Neural crest cell (in vitro differentiated cells): Measurements from ENCODE around the gene TTLL10. TPM values are rescaled to one million over a fixed set of nuclear protein-coding genes. Genes with fewer than 3 reads are reported as not detected.

Experiments used
- DNase-seq: peaks from one replicate; pipeline ENCODE4 v3.0.0; 2021; ENCODE audit warnings: low read depth, mixed read lengths, low spot score
- H3K27ac Mint-ChIP-seq: one replicate; pipeline ENCODE4 v1.8.0; 2021; ENCODE audit warnings: mild to moderate bottlenecking, mixed read lengths; ENCODE audit not compliant: unreplicated experiment
- H3K27me3 Mint-ChIP-seq: 2 replicates; pipeline ENCODE4 v1.8.0; 2021; ENCODE audit warnings: low read depth, mild to moderate bottlenecking, mixed read lengths
- H3K36me3 Mint-ChIP-seq: 2 replicates; pipeline ENCODE4 v1.8.0; 2021; ENCODE audit warnings: low read depth, mild to moderate bottlenecking, mixed read lengths
- H3K4me1 Mint-ChIP-seq: 2 replicates; pipeline ENCODE4 v1.8.0; 2021; ENCODE audit warnings: mixed read lengths
- H3K4me3 Mint-ChIP-seq: one replicate; pipeline ENCODE4 v1.8.0; 2021; ENCODE audit warnings: mild to moderate bottlenecking, mixed read lengths
- H3K9me3 Mint-ChIP-seq: 2 replicates; pipeline ENCODE4 v1.8.0; 2021; ENCODE audit warnings: mixed read lengths
- total RNA-seq: library from RNA; stranded (reverse); gene quantifications from 2 replicates; pipeline ENCODE4 v1.2.1, GENCODE V29; 2021
- TF ChIP-seq, protein P1 (sequence below): fragments of 200-600 bp; sonication (generic); conservative IDR thresholded peaks from 2 replicates; pipeline ENCODE4 v1.5.0; 2021; ENCODE audit warnings: antibody characterized with exemption, mild to moderate bottlenecking

Gene TTLL10
- total RNA-seq, 1 donor from 2014 or later, result not detected

DNA sequence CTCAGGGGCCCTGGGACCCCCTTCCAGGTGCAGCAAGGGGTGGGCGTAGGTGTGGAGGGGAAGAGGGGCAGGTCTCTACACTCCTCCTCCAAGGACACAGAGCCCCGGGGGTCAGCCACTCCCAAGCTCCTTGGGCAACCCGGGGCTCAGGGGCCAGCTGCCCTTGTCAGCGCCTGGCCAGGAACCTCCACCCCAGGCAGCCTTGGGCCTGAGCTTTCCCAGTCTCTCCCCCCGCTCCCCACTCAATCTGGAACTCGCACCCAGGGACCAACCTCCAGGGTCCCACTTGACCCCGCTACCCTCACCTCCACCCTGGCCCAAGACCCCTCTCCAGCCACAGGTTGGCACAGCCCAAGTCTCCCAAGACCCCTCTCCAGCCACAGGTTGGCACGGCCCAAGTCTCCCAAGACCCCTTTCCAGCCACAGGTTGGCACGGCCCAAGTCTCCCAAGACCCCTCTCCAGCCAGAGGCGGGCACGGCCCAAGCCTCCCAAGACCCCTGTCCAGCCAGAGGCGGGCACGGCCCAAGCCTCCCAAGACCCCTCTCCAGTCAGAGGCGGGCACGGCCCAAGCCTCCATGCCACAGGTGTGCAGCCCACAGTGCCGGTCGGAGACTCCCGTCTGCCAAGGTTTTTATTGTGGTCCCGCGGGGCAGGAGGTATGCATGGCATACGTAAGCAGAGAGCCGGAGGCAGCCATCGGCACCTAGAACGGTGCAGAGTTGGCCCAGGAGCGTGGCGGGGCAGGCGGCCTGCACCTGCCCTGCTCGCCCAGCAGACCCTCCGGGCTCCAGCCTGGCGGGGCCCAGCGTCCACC, 37.3 kb downstream of the TTLL10 start:
- Mint-ChIP-seq H3K27ac (no peak overlapping the region), H3K4me1 (peaks cover 7% of the 10 kb centered on the region), H3K36me3 (no peaks in the 10 kb centered on the region), H3K27me3 (peaks cover 9% of the 10 kb centered on the region), H3K9me3 (no peaks in the 10 kb centered on the region), H3K4me3 (no peak overlapping the region)
- TF ChIP-seq, protein P1, sequence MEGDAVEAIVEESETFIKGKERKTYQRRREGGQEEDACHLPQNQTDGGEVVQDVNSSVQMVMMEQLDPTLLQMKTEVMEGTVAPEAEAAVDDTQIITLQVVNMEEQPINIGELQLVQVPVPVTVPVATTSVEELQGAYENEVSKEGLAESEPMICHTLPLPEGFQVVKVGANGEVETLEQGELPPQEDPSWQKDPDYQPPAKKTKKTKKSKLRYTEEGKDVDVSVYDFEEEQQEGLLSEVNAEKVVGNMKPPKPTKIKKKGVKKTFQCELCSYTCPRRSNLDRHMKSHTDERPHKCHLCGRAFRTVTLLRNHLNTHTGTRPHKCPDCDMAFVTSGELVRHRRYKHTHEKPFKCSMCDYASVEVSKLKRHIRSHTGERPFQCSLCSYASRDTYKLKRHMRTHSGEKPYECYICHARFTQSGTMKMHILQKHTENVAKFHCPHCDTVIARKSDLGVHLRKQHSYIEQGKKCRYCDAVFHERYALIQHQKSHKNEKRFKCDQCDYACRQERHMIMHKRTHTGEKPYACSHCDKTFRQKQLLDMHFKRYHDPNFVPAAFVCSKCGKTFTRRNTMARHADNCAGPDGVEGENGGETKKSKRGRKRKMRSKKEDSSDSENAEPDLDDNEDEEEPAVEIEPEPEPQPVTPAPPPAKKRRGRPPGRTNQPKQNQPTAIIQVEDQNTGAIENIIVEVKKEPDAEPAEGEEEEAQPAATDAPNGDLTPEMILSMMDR, result no peak
- no peak for DNase-seq

DNA sequence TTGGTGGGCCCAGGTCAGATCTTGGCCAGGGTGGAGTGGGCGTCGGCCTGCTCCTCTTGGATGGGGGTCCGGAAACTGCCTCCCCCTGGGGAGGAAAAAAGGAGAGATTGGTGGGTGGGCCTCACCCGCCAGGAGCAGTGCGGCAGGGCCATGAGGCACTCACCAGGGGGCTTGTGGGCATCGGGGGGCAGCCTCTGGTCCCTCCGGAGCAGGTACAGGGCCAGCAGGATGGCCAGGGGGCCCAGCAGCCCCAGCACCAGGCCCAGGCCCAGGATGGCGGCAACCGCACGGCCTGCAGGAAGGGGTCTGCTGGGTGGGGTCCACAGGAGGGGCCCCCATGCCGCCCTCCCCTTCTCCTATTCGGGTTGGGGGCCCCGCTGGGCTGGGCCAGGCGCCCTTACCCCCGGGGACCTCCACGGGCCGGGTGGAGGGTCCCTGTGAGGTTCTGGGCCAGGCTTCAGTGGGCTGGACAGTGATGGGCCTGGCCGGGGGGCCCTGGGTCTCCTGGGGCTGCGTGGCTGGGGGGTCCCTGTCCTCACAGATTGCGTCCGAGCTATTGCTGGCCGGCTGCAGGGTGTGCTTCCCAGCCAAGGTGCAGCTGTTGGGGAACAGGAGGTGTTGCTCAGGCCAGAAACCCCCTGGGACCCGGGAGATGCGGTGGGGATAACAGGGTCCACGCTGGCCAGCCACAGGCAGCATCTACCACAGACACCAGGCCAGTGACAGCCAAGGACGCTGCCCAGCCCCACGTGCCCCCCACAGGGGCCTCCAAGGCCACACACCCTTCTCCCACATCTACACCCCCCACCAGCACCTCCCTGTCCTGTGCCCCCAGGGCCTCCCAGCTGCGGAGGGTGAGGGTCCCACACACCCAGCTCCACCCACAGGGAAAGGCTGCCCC, 38.1 kb downstream of the TTLL10 start:
- TF ChIP-seq, protein P1, result no peak
- no peak overlapping the region for H3K27ac Mint-ChIP-seq
- no peak overlapping the region for H3K4me3 Mint-ChIP-seq
- H3K36me3 Mint-ChIP-seq, result no peaks in the 10 kb centered on the region
- peaks cover 4% of the 10 kb centered on the region for H3K27me3 Mint-ChIP-seq
- peaks cover 7% of the 10 kb centered on the region for H3K4me1 Mint-ChIP-seq
- DNase-seq, result no peak
- H3K9me3 Mint-ChIP-seq, result no peaks in the 10 kb centered on the region

DNA sequence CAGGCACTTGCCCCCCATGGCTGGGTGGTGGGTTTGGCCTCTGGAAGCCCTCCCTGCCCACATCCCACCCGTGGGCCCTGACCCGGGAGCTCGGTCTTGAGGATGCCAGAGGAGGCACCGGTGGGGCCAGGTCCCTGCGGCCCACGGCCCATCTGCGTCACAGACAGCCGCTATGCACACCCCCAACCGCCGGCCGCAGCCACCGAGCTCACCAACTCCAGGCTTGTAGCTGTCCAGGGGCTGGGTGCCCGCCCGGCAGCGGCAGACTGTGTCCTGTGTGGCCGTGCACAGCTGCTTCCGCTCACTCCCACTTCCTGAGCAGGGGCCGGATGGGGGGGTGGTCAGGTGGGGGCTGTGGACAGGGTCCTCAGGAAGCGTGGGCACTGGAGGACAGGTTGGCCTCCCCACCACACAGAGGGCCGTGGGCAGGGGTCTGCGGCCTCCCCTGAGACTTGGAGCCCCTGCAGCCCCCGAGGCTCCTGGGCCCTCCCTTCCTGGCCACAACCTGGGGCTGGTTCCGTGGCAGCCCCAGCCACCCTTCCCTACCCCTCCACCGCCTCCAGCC, 39.2 kb downstream of the TTLL10 start:
- peaks cover 6% of the 10 kb centered on the region for H3K4me1 Mint-ChIP-seq
- H3K27ac Mint-ChIP-seq, result no peak overlapping the region
- no peaks in the 10 kb centered on the region for H3K36me3 Mint-ChIP-seq
- TF ChIP-seq, protein P1, result no peak
- DNase-seq, result no peak
- H3K9me3 Mint-ChIP-seq, result no peaks in the 10 kb centered on the region
- H3K27me3 Mint-ChIP-seq, result no peaks in the 10 kb centered on the region
- H3K4me3 Mint-ChIP-seq, result no peak overlapping the region

DNA sequence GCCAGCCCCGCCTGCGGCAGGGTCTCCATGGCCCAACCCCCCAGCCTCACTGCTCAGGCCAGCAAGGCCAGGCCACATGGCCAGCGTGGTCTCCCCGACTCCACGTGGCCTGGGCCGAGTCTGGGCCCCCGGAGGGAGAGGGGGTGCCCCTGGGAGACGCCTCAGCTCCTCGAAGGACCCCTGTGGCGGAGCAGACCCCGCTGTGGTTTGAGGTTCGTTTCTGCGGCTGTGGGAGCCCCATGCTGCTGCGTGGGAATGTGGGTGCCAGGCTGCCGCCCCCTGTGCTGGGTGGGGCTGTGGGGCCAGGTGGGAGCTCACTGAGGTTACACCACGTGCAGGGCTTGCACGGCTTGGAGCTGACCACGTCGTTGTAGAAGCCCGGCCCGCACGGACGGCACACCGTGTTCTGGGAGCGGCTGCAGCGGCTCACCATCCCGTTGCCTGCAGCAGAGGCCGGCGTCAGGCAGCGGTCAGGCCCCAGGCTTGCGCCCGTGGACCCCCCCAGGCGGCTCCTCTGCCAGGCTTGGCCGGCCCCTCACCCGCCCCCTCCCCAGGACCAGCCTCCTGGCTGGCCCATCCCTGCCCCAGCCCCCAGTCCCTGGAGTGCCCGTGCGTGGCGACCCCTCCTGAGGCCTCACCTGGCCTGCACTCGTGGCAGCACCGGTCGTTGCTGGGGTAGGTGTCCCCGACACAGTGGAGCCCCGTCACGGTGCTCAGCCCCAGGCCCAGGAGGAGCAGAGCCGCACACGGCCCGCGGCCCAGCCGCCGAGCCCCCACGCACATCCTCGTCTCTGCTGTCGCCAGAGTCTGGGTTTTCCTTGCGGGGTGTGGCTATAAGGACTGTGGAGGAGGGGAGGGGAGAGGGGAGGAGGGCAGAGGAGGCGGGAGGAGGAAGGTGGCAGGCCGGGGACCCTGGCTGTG, 39.9 kb downstream of the TTLL10 start, which contains the start of gene TNFRSF4:
Gene TNFRSF4, minus strand, starts transcription at position 809 of the 921 bp plus-strand sequence. Its CDS starts 26 bp downstream, at position 783.
- Mint-ChIP-seq H3K27me3 (no peaks in the 10 kb centered on the region), H3K4me1 (no peaks in the 10 kb centered on the region), H3K4me3 (no peak within 1 kb of the TSS), H3K27ac (no peak within 1 kb of the TSS), H3K9me3 (no peaks in the 10 kb centered on the region), H3K36me3 (no peaks in the 10 kb centered on the region)
- no peak for DNase-seq
- TF ChIP-seq, protein P1, result no peak
